HG02610 (cell line): ENCODE results near the gene SLC5A12.
"Not testable (repeated sequence)": the region's sequence is repeated elsewhere in the genome, so short reads cannot be mapped to it uniquely, and the experiment has no call there.

Experiments used
- ATAC-seq: cut with Tn5 transposase; IDR thresholded peaks from one replicate; pipeline ENCODE4 v1.9.1; 2021; ENCODE audit warnings: mild to moderate bottlenecking, moderate library complexity; ENCODE audit not compliant: unreplicated experiment

The SLC5A12 gene

DNA sequence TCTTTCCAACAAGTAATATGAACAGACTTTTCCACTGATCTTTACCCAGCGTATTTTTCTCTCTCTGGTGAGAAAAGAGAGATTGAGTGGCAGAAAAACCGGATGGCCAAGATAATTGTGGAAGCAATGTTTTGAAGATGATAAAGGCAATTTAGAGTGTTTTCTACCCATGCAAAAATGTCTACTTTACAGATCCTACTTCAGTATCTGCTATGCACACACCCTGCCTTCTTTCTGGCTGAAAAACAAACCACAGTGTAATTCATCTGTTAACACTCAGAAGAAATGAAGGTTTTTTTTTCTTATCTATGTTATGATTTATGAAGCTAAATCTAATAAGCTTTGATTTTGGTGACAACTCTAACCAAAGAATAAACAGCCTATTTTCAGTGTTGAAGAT lies 56.8 kb downstream of the SLC5A12 start:
- ATAC-seq: no peak

- no peak for ATAC-seq
Observed at GRCh38 chr11:26662916-26663315, 58.9 kb downstream of the SLC5A12 start.

GRCh38 chr11:26655287-26655686 lies 66.6 kb downstream of the SLC5A12 start:
- ATAC-seq: no peak

GRCh38 chr11:26651916-26652315 lies 69.9 kb downstream of the SLC5A12 start:
- no peak for ATAC-seq

- ATAC-seq: peak; percentile 84
Observed at GRCh38 chr11:26649884-26650283, 72.0 kb downstream of the SLC5A12 start.

- not testable (repeated sequence) for ATAC-seq
Observed at GRCh38 chr11:26643314-26643713, 78.5 kb downstream of the SLC5A12 start.

DNA sequence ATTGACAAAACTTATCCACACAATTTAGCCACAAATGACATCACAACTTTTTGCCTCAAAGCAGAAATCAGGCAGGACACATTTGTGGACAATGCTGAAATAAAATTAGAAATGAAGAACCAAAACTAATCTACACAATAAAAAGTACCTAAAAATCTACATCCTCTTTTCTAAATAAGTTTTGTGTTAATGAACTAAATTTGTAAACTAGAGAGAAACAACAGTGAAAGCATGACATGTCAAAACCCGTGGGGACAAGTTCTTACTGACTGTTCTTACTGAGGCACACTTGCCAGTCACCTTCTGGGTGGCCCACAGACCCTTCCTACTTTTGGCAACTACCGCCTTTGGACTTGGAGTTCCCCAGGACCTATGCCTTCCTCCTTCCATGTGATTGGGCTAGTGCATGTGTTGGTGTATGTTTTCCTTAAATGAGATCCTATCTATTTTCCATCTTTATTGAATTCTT lies 89.1 kb downstream of the SLC5A12 start:
- peak; percentile 60 for ATAC-seq

DNA sequence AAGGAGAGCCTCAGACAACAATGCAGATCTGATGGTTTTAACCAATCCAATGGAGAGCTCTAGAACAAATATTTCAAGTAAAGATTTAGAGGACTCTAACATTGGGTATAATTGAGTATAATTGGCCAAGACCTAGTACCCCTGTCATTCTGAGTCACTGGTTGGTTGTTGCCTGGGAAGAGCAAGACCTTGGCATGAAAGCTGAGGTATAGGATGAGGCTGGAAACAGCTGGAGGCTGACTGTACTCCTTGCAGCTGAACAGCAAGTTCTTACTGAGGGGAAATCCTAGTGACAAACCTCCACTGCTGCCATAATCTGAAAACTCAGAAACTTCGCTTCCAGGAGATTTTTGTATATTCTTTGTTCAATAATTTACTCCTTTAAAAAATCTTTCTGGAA lies 95.5 kb downstream of the SLC5A12 start:
- ATAC-seq: no peak

- ATAC-seq: no peak
Observed at GRCh38 chr11:26623076-26623659, 98.7 kb downstream of the SLC5A12 start.

- no peak for ATAC-seq
Observed at GRCh38 chr11:26622181-26622580, 99.7 kb downstream of the SLC5A12 start.

- ATAC-seq: no peak
Observed at GRCh38 chr11:26621132-26621531, 100.7 kb downstream of the SLC5A12 start.

DNA sequence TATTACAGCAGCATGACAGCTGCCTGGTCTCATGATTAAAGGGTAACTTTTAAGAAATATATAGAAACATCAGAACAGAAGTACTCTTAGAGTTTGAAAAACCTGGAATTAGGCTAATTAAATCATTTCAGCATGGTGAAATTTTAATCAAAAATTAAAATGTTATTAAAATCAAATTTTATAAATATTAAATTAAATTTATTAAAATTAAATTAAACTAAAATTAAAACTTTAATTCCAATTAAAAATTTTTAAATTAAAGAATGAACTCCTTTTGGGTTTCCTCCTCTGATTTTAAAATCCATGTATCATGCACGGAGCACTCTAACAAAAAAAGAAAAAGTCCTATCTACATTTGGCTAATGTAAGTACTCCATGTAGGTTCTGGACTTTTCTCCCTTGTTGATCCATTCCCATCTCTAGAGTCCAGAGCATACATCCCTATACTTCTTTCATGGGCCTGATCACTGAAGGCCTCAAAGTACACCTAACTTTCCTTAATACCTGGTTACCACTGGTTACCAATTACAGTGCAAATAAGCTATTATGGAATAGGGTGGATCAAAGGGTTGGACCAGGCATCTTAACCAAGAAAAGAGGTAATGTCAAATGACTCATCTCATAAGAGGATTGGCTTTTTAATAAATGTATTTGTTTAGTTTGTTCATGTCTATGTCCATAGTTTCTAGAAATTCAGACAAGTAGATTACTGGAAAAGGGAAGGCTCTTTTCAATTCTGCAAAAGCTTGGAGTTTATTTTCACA lies 101.4 kb downstream of the SLC5A12 start:
- no peak for ATAC-seq

DNA sequence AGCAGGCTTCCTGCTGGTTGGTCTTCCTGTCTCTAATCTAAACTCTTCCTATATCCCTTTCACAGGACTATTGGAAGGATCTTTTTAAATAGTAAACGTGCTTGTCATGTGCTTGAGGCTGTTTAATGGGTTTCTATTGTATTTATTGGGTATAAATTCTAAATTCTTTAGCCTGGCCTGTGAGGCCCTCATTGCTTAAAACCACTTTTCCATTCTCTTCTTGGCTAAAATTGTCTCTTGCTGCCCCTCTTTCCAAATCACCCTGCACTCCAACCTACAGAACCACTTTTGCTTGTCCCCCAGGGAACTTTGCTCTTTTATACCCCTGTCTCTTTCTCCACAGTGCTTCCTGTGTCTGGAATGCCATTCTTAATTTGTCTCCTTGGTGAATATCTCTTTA lies 103.4 kb downstream of the SLC5A12 start:
- no peak for ATAC-seq
